Neural cell (in vitro differentiated cells): ENCODE results near the gene PTPRG. TPM values are rescaled to one million over a fixed set of nuclear protein-coding genes. Genes with fewer than 3 reads are reported as not detected.

Source experiments
- H2AFZ ChIP-seq: fragments of 200-600, 300-800 bp; sonication (generic), shearing (Covaris generic); 2 replicates; pipeline ENCODE4 v1.6.0; 2014; ENCODE audit warnings: low read depth, mild to moderate bottlenecking, antibody characterized with exemption, low read length, moderate library complexity
- H3F3A ChIP-seq: fragments of 200-600 bp; shearing (Covaris generic); 2 replicates; pipeline ENCODE4 v1.6.1; 2016; ENCODE audit warnings: mild to moderate bottlenecking, moderate library complexity, mixed read lengths, antibody characterized with exemption, low read length; ENCODE audit not compliant: insufficient read depth, poor library complexity, severe bottlenecking
- H3K27ac ChIP-seq: fragments of 200-600, 300-800 bp; sonication (generic), shearing (Covaris generic); 2 replicates; pipeline ENCODE4 v1.5.1; 2014; ENCODE audit warnings: mild to moderate bottlenecking, low read length, moderate library complexity
- H3K27me3 ChIP-seq: fragments of 300-800, 200-600 bp; sonication (generic), shearing (Covaris generic); 2 replicates; pipeline ENCODE4 v1.6.0; 2014; ENCODE audit warnings: mild to moderate bottlenecking, low read depth, low read length, moderate library complexity; ENCODE audit not compliant: insufficient read depth
- H3K36me3 ChIP-seq: fragments of 300-800, 200-600 bp; sonication (generic), shearing (Covaris generic); 2 replicates; pipeline ENCODE4 v1.5.1; 2014; ENCODE audit warnings: mild to moderate bottlenecking, antibody characterized with exemption, low read length, moderate library complexity; ENCODE audit not compliant: insufficient read depth
- H3K4me2 ChIP-seq: fragments of 300-800, 200-600 bp; sonication (generic), shearing (Covaris generic); 2 replicates; pipeline ENCODE4 v1.6.0; 2014; ENCODE audit warnings: mild to moderate bottlenecking, low read length
- H3K4me3 ChIP-seq: fragments of 300-800, 200-600 bp; sonication (generic), shearing (Covaris generic); 2 replicates; pipeline ENCODE4 v1.5.1; 2014; ENCODE audit warnings: mild to moderate bottlenecking, low read length, moderate library complexity
- H3K79me2 ChIP-seq: fragments of 200-600 bp; shearing (Covaris generic); replicated peaks from 2 replicates; pipeline ENCODE4 v1.6.0; 2014; ENCODE audit warnings: mild to moderate bottlenecking, low read length, moderate library complexity; ENCODE audit not compliant: insufficient read depth
- H3K9ac ChIP-seq: fragments of 300-800, 200-600 bp; sonication (generic), shearing (Covaris generic); 2 replicates; pipeline ENCODE4 v1.6.1; 2016; ENCODE audit warnings: mild to moderate bottlenecking, low read length, mixed read lengths
- H3K9me2 ChIP-seq: fragments of 200-600 bp; shearing (Covaris generic); 2 replicates; pipeline ENCODE4 v1.6.1; 2016; ENCODE audit warnings: mild to moderate bottlenecking, low read length, mixed read lengths; ENCODE audit not compliant: insufficient read depth
- H3K9me3 ChIP-seq: fragments of 200-600, 300-800 bp; sonication (generic), shearing (Covaris generic); 2 replicates; pipeline ENCODE4 v1.6.1; 2016; ENCODE audit warnings: mild to moderate bottlenecking, mixed run types, low read length, moderate library complexity, mixed read lengths
- H4K20me1 ChIP-seq: fragments of 200-600 bp; shearing (Covaris generic); 2 replicates; pipeline ENCODE4 v1.6.1; 2016; ENCODE audit warnings: mild to moderate bottlenecking, mixed run types; ENCODE audit not compliant: insufficient read depth
- EP300 ChIP-seq: fragments of 450-650 bp; conservative IDR thresholded peaks from 2 replicates; pipeline ENCODE4 v1.6.1; 2014; ENCODE audit warnings: antibody characterized with exemption, mild to moderate bottlenecking, moderate library complexity; ENCODE audit not compliant: poor library complexity, severe bottlenecking
- EZH2 ChIP-seq: fragments of 200-600, 300-800 bp; shearing (Covaris generic), sonication (generic); IDR thresholded peaks from 2 replicates; pipeline ENCODE4 v1.6.1; 2014; ENCODE audit warnings: antibody characterized with exemption, low read length, borderline replicate concordance, mild to moderate bottlenecking; ENCODE audit not compliant: insufficient read depth, poor library complexity, severe bottlenecking
- MXI1 ChIP-seq: fragments of 450-650 bp; conservative IDR thresholded peaks from 2 replicates; pipeline ENCODE4 v1.6.1; 2014; ENCODE audit warnings: antibody characterized with exemption, mild to moderate bottlenecking; ENCODE audit not compliant: poor library complexity, severe bottlenecking
- POLR2AphosphoS5 ChIP-seq: IDR thresholded peaks from 2 replicates; pipeline ENCODE4 v1.6.1; 2012
- RAD21 ChIP-seq: fragments of 450-650 bp; conservative IDR thresholded peaks from 2 replicates; pipeline ENCODE4 v1.6.1; 2014; ENCODE audit warnings: antibody characterized with exemption, mild to moderate bottlenecking, moderate library complexity
- SMC3 ChIP-seq: fragments of 450-650 bp; conservative IDR thresholded peaks from 2 replicates; pipeline ENCODE4 v1.6.1; 2014; ENCODE audit warnings: antibody characterized with exemption, mild to moderate bottlenecking, moderate library complexity; ENCODE audit not compliant: poor library complexity
- TAF1 ChIP-seq: IDR thresholded peaks from 2 replicates; pipeline ENCODE4 v1.6.1; 2012; ENCODE audit warnings: low read depth
- polyA plus RNA-seq: library from polyadenylated mRNA; depleted of rRNA; stranded (reverse); fragments of >200 nt; gene quantifications from 2 replicates; pipeline ENCODE4 v1.2.3, GENCODE V29; 2014
- TF ChIP-seq, protein P1 (sequence below): fragments of 450-650 bp; IDR thresholded peaks from 2 replicates; pipeline ENCODE4 v1.5.1; 2014; ENCODE audit warnings: antibody characterized with exemption, mild to moderate bottlenecking, moderate library complexity; ENCODE audit not compliant: poor library complexity, severe bottlenecking
- TF ChIP-seq, protein P2 (sequence below): IDR thresholded peaks from 2 replicates; pipeline ENCODE4 v1.6.1; 2012; ENCODE audit warnings: borderline replicate concordance

PTPRG gene
- polyA plus RNA-seq, 1 donor from 2014 or later, result 33.1 TPM

- Histone ChIP-seq H3K9me3 (no peaks in the 10 kb centered on the region), H4K20me1 (no peaks in the 10 kb centered on the region), H3K4me2 (no peak overlapping the region), H3K9me2 (no peaks in the 10 kb centered on the region), H3K36me3 (peaks cover 9% of the 10 kb centered on the region), H3K79me2 (no peaks in the 10 kb centered on the region), H2AFZ (no peak overlapping the region), H3K9ac (no peak overlapping the region), H3K4me3 (no peak overlapping the region), H3F3A (no peaks in the 10 kb centered on the region), H3K27me3 (no peaks in the 10 kb centered on the region), H3K27ac (no peak overlapping the region)
- TF ChIP-seq, protein P1, sequence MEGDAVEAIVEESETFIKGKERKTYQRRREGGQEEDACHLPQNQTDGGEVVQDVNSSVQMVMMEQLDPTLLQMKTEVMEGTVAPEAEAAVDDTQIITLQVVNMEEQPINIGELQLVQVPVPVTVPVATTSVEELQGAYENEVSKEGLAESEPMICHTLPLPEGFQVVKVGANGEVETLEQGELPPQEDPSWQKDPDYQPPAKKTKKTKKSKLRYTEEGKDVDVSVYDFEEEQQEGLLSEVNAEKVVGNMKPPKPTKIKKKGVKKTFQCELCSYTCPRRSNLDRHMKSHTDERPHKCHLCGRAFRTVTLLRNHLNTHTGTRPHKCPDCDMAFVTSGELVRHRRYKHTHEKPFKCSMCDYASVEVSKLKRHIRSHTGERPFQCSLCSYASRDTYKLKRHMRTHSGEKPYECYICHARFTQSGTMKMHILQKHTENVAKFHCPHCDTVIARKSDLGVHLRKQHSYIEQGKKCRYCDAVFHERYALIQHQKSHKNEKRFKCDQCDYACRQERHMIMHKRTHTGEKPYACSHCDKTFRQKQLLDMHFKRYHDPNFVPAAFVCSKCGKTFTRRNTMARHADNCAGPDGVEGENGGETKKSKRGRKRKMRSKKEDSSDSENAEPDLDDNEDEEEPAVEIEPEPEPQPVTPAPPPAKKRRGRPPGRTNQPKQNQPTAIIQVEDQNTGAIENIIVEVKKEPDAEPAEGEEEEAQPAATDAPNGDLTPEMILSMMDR, result no peak
- TF ChIP-seq POLR2AphosphoS5, result no peak
- TF ChIP-seq SMC3, result no peak
- TF ChIP-seq TAF1, result no peak
- TF ChIP-seq MXI1, result no peak
- no peak for TF ChIP-seq EP300
- TF ChIP-seq EZH2, result no peak
- no peak for TF ChIP-seq RAD21
- TF ChIP-seq, protein P2, sequence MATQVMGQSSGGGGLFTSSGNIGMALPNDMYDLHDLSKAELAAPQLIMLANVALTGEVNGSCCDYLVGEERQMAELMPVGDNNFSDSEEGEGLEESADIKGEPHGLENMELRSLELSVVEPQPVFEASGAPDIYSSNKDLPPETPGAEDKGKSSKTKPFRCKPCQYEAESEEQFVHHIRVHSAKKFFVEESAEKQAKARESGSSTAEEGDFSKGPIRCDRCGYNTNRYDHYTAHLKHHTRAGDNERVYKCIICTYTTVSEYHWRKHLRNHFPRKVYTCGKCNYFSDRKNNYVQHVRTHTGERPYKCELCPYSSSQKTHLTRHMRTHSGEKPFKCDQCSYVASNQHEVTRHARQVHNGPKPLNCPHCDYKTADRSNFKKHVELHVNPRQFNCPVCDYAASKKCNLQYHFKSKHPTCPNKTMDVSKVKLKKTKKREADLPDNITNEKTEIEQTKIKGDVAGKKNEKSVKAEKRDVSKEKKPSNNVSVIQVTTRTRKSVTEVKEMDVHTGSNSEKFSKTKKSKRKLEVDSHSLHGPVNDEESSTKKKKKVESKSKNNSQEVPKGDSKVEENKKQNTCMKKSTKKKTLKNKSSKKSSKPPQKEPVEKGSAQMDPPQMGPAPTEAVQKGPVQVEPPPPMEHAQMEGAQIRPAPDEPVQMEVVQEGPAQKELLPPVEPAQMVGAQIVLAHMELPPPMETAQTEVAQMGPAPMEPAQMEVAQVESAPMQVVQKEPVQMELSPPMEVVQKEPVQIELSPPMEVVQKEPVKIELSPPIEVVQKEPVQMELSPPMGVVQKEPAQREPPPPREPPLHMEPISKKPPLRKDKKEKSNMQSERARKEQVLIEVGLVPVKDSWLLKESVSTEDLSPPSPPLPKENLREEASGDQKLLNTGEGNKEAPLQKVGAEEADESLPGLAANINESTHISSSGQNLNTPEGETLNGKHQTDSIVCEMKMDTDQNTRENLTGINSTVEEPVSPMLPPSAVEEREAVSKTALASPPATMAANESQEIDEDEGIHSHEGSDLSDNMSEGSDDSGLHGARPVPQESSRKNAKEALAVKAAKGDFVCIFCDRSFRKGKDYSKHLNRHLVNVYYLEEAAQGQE, result no peak
These were observed 720.4 kb downstream of the PTPRG start for GRCh38 chr3:62281726-62282125.

- H3K36me3 ChIP-seq, result no peaks in the 10 kb centered on the region
- no peaks in the 10 kb centered on the region for H3K9me3 ChIP-seq
- H4K20me1 ChIP-seq, result no peaks in the 10 kb centered on the region
- H2AFZ ChIP-seq, result no peak overlapping the region
- H3K27me3 ChIP-seq, result no peaks in the 10 kb centered on the region
- H3K9me2 ChIP-seq, result no peaks in the 10 kb centered on the region
- H3K9ac ChIP-seq, result no peak overlapping the region
- H3K27ac ChIP-seq, result no peak overlapping the region
- H3K4me3 ChIP-seq, result no peak overlapping the region
- H3K79me2 ChIP-seq, result no peaks in the 10 kb centered on the region
- H3F3A ChIP-seq, result no peaks in the 10 kb centered on the region
- no peak overlapping the region for H3K4me2 ChIP-seq
- no peak for TF ChIP-seq SMC3
- TF ChIP-seq, protein P1, result no peak
- TF ChIP-seq TAF1, result no peak
- no peak for TF ChIP-seq EP300
- no peak for TF ChIP-seq POLR2AphosphoS5
- TF ChIP-seq MXI1, result no peak
- TF ChIP-seq EZH2, result no peak
- no peak for TF ChIP-seq RAD21
- TF ChIP-seq, protein P2, result no peak
These were observed 723.1 kb downstream of the PTPRG start for GRCh38 chr3:62284442-62284841.
